Inferior parietal cortex (tissue), 1 donor: ENCODE measurements around the gene SLC6A11.
A peak's percentile ranks its signal among the peaks of the same experiment; 100 is the strongest.

ENCODE experiments used
- DNase-seq: peaks from one replicate; pipeline ENCODE4 v3.0.0-alpha.2; 2016; ENCODE audit errors: extremely low spot score

The SLC6A11 gene

GRCh38 chr3:10839167-10839566, 23.1 kb downstream of the SLC6A11 start:
- DNase-seq = no peak

DNA sequence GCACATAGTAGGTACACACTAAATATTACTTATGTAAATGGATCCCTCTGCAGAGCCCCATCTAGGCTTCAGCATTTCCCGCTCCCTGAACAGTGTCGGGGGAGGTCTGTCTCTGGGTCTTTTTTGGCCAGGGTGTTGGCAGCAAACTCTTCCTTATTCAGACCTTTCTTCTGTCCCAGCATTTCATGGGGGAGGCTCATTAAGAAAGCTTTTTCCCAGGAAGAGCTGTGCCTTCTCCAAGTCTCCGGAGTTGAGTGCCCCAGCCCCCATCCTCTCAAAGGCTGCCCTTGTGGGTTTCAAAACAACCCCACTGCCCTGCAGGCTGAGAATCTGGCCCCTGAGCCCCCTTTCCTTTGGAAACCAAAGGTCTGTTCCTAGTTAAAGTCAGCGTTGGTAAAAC, 25.1 kb downstream of the SLC6A11 start:
- no peak for DNase-seq

DNA sequence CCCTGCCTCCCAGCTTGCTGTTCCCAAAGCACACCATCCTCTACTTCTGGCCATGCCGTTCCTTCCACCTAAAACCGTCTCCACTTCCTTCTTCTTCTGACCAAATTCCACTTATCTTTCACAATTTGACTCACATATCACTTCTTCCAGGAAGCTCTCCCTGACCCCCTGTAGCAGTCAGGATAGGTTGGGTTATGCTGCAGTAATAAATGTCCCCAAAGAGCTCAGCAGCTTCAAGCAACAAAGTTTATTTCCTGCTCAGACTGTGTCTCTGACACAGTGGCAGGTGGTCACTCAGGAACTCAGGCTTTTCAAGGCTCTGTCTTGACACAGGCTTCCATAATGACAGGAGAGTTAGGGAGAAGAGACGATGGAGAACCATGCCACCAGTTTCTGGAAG, 27.4 kb downstream of the SLC6A11 start:
- no peak for DNase-seq

- peak; percentile 53 for DNase-seq
Observed at GRCh38 chr3:10845001-10845761, 29.2 kb downstream of the SLC6A11 start.

GRCh38 chr3:10845839-10846656, 30.0 kb downstream of the SLC6A11 start:
- no peak for DNase-seq

DNA sequence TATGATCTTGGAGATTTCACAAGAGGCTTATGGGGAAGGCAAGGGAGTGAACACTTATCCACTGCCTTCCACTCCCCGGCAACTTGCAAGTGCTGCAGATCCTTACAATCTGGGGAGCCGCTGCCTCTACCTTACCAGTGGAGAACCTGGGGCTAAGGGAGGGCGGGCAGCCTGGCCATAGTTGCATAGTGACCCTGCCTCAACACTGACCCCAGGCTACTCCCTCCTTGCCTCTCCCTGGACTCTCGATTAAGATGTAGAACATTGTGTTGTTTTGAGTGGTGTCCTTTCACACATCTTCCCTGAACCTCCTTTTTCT, 30.6 kb downstream of the SLC6A11 start:
- no peak for DNase-seq

GRCh38 chr3:10848261-10848660, 32.2 kb downstream of the SLC6A11 start:
- DNase-seq = no peak

DNA sequence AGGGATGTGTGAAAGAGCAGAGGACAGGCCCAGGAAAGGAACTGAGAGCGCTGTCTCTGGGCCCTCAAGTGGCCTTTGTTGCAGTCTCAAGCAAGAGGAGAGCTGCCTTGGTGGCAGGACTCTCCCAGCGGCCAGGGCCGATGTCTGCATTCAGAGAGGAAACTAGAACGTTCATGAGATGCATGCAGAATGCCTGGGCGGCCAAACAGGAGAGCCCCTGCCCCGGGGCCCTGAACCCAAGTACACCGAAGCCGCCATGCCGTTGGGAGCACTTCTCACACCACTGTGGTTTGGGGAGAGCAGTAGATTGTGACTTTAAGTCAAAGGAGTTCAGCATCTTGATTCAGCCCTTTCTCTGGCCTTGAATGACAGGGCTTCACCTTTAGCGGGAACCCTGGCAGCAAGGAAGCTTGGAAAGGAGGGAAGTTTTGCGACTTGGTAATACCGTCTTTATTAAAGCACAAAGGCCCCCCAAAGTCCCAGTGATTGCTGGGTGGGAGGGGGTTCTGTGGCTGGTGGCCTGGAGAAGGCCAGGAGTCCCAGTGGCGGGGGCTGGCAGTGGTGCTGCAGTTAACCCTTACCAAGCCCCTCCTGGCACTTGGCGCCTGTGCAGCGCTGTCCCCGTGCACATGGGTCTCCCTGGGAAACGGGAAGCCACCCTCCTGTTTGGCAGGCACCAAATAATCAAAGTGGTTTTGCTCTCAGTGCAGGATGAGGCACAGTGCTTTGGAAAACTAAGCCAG, 36.2 kb downstream of the SLC6A11 start:
- DNase-seq = no peak

DNA sequence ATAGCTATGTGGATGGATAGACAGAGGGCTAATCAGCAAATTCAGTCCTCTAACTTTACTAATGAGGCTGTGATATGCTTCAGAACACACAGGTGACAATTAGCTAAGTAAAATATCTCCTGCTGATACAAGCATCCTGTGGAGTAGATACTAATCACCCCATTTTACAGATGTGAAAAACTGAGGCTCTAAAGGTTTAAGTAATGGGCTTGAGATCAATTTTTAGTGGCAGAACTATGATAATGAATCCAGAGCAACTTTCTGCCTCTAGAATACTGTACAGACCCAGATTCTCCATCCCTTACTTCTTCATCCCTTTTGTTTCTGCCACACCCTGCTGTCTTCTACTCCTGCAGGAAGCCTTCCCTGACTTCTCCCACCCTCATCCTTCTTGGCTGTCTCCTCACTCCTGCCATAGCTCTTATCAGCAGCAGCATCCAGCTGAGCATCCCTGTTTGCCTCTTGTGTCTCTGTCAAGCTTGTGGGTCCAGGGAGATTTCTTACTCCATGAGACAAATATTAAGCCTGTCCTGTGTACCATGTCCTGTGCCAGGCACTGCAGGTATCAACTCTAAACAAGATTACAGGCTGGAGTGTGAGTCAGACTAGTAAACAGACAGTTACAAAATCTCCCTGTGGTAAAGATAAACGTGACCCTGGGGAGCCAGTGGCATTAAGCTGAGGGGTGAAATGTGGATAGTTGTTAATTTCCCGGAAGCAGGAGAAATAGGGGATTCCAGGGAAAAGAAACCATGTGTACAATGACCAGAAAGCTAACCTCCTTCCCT, 39.2 kb downstream of the SLC6A11 start:
- DNase-seq = no peak

- DNase-seq = no peak
Observed at GRCh38 chr3:10855871-10856662, 40.0 kb downstream of the SLC6A11 start.

- no peak for DNase-seq
Observed at GRCh38 chr3:10857235-10857634, 41.2 kb downstream of the SLC6A11 start.

- DNase-seq = no peak
Observed at GRCh38 chr3:10858091-10858490, 42.1 kb downstream of the SLC6A11 start.

GRCh38 chr3:10867384-10867783, 51.4 kb downstream of the SLC6A11 start:
- no peak for DNase-seq

DNA sequence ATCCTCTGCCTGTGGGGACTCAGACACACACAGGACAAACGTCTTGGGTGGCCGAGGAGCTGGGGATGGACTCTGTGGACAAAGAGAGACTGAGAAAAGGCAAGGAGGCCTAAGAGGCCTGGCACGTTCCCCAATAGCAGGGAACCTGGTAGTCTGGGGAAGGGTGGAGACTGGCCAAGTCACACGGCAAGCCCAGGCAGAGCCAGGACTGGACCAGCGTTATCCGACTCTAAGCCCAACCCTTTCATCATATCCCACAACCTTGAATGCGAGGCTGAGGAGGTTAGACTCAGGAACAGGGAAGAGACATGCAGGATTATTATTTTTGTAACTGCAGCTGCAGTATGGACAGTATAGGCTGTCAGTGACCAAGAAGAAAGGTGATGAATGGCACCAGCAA, 53.4 kb downstream of the SLC6A11 start:
- DNase-seq = no peak

DNA sequence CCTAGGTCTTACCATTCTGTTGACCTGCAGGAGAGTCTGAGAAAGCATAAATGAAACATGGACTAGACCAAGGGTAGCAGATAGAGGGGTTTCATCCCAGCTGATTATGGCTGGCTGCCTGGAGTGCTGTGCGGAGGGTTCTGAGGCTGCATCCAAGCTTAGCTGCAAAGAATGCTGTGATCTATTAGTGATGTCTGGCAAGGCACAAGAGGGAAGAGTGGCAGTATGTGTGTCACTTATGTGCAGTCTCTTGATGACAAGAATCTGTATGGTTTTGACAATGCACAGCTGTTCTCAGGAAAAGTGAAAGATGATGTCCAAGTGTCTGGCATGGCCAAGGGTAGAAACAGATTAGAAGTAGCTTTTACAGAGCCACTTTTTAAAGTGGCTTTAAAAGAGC, 54.3 kb downstream of the SLC6A11 start:
- DNase-seq = no peak

DNA sequence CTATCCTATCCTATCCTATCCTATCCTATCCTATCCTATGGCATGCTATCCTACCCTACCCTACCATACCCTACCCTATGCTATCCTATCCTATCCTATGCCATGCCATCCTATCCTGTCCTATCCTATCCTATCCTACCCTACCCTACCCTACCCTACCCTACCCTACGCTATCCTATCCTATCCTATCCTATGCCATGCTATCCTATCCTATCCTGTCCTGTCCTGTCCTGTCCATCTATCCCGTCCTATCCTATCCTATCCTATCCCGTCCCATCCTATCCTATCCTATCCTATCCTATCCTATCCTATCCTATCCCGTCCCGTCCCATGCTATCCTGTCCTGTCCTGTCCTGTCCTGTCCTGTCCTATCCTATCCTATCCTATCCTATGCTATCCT, 57.4 kb downstream of the SLC6A11 start:
- DNase-seq = no peak

- no peak for DNase-seq
Observed at GRCh38 chr3:10875914-10876313, 59.9 kb downstream of the SLC6A11 start.

DNA sequence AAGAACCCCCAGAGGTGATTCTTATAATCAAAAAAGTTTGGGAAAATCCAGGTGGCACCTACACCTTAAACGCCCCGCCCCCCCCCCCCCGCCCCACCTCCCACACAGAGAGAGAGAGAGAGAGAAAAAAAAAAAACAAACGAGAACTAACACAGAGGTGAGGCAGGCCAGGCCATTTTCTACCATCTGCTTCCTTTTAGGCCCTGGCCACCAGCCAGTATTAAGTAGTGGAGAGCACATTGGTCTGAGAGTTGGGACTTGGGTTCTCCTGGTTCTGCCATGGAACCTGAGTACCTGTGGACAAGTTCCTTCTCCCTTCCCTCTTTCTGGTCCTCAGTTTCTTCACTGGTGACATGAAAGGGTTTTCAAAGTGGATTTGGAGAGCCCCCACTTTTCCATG, 60.6 kb downstream of the SLC6A11 start:
- DNase-seq = no peak

- DNase-seq = no peak
Observed at GRCh38 chr3:10882851-10883250, 66.8 kb downstream of the SLC6A11 start.

DNA sequence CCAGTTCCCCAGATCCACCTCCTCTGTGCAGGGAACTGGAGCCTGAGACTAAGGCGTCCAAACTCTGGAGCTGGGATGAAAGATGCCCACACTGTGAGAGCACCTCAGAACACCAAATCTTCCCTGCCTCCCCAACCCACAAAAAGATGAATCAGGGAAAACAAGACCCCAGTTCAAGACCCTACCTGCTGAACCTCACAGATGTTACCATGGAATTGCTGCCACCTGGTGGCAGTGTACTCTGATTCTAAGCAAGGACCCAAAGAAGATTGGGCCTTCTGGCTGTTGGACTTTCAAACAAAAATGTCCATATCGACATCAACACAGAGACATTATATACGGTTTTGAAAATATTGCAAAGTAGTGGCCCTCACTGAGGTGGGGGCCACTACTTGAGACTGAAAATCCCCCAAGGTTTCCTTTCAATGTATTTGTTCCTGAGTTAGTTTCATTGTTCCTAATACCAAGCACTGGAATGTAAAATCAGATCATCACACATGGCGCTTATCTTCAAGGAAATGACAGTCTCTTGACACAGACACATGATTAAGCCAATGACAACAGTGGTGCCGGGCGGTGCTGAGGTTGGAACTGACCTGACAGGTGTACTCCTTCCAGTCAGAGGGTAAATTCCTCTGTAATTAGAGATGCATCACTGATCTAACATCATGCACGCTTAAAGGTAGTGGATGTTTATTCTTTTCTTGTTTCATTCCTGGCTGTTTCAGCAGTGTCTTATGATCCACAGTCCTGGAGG, 67.6 kb downstream of the SLC6A11 start:
- DNase-seq = peak; percentile 38
